GM18951 (cell line): ENCODE measurements around the gene IGFBP3.

ENCODE experiments used
- POLR2A ChIP-seq: IDR thresholded peaks from 4 replicates; pipeline ENCODE4 v1.6.1; 2011; ENCODE audit warnings: mild to moderate bottlenecking; ENCODE audit not compliant: insufficient read length, insufficient read depth; ENCODE audit errors: extremely low read depth
- in situ Hi-C: fragments of 300-500 bp; cut with MboI; formaldehyde crosslinking; loops from one replicate; pipeline ENCODE4 v1.12.0; 2022; ENCODE audit warnings: low sequenced_read_pairs, mixed read lengths, inconsistent platforms; ENCODE audit not compliant: unreplicated experiment

IGFBP3 gene

GRCh38 chr7:45872116-45873034 is 48.7 kb downstream of the IGFBP3 start:
- in situ Hi-C loops = loop anchor here (25.0 kb wide), 1 partner anchor 710 kb away; the partner anchor contains the start of gene RAMP3

GRCh38 chr7:45869426-45869825 is 51.6 kb downstream of the IGFBP3 start:
- TF ChIP-seq POLR2A = no peak
- in situ Hi-C loops = loop anchor here (25.0 kb wide), 1 partner anchor 707 kb away; the partner anchor contains the start of gene RAMP3

More at GRCh38 chr7:45872116-45873034, 48.7 kb downstream of the IGFBP3 start:
- TF ChIP-seq POLR2A = no peak

GRCh38 chr7:45867471-45867870 is 53.6 kb downstream of the IGFBP3 start:
- in situ Hi-C loops = loop anchor here (25.0 kb wide), 1 partner anchor 705 kb away; the partner anchor contains the start of gene RAMP3
- TF ChIP-seq POLR2A = no peak

GRCh38 chr7:45865594-45866410 is 55.3 kb downstream of the IGFBP3 start:
- TF ChIP-seq POLR2A = no peak

GRCh38 chr7:45863715-45864114 is 57.4 kb downstream of the IGFBP3 start:
- in situ Hi-C loops = loop anchor here (25.0 kb wide), 1 partner anchor 701 kb away; the partner anchor contains the start of gene RAMP3
- TF ChIP-seq POLR2A = no peak

More at GRCh38 chr7:45865594-45866410, 55.3 kb downstream of the IGFBP3 start:
- in situ Hi-C loops = loop anchor here (25.0 kb wide), 1 partner anchor 704 kb away; the partner anchor contains the start of gene RAMP3
